HG03558 (cell line): ENCODE measurements around the gene SIGLEC10.
A peak's percentile ranks its signal among the peaks of the same experiment; 100 is the strongest.
"Not testable (repeated sequence)": the region's sequence is repeated elsewhere in the genome, so short reads cannot be mapped to it uniquely, and the experiment has no call there.

Experiments
- ATAC-seq: cut with Tn5 transposase; IDR thresholded peaks from one replicate; pipeline ENCODE4 v1.9.1; 2021; ENCODE audit warnings: moderate number of reproducible peaks; ENCODE audit not compliant: unreplicated experiment; ENCODE audit errors: extremely low read depth

The SIGLEC10 gene

GRCh38 chr19:51417107-51417809 lies at the start of gene SIGLEC10:
Gene SIGLEC10, minus strand, starts transcription at chr19:51417642. Its CDS starts 61 bp downstream, at chr19:51417581.
- no peak for ATAC-seq

- no peak for ATAC-seq
Measured at GRCh38 chr19:51466723-51467122, 49.3 kb upstream of the SIGLEC10 start.

- ATAC-seq: not testable (repeated sequence)
Measured at GRCh38 chr19:51463976-51464581, 46.6 kb upstream of the SIGLEC10 start.

GRCh38 chr19:51462681-51463080 lies 45.2 kb upstream of the SIGLEC10 start:
- ATAC-seq: no peak

GRCh38 chr19:51462276-51462675 lies 44.8 kb upstream of the SIGLEC10 start:
- no peak for ATAC-seq

GRCh38 chr19:51461723-51462161 lies 44.3 kb upstream of the SIGLEC10 start:
- no peak for ATAC-seq

- no peak for ATAC-seq
Measured at GRCh38 chr19:51460164-51460992, 42.9 kb upstream of the SIGLEC10 start.

GRCh38 chr19:51458899-51459505 lies 41.6 kb upstream of the SIGLEC10 start:
- no peak for ATAC-seq

- ATAC-seq: no peak
Measured at GRCh38 chr19:51458051-51458645, 40.7 kb upstream of the SIGLEC10 start, which contains the start of gene SIGLEC8. Gene SIGLEC8, minus strand, starts transcription at chr19:51458454. Its CDS starts 67 bp downstream, at chr19:51458387.

GRCh38 chr19:51457351-51458013 lies 40.0 kb upstream of the SIGLEC10 start:
- ATAC-seq: no peak

- ATAC-seq: no peak
Measured at GRCh38 chr19:51456541-51457290, 39.3 kb upstream of the SIGLEC10 start.

- ATAC-seq: no peak
Measured at GRCh38 chr19:51450730-51451307, 33.4 kb upstream of the SIGLEC10 start.

GRCh38 chr19:51448411-51449016 lies 31.1 kb upstream of the SIGLEC10 start:
- ATAC-seq: no peak

- ATAC-seq: no peak
Measured at GRCh38 chr19:51448011-51448410, 30.6 kb upstream of the SIGLEC10 start.

- not testable (repeated sequence) for ATAC-seq
Measured at GRCh38 chr19:51447510-51447909, 30.1 kb upstream of the SIGLEC10 start.

- peak; percentile 60 for ATAC-seq
Measured at GRCh38 chr19:51441410-51442390, 24.3 kb upstream of the SIGLEC10 start.

- ATAC-seq: peak; percentile 4
Measured at GRCh38 chr19:51440846-51441409, 23.5 kb upstream of the SIGLEC10 start.
